SH-SY5Y (cell line): ENCODE measurements around the gene ALG12.

Experiments used
- GATA2 ChIP-seq: IDR thresholded peaks from 2 replicates; pipeline ENCODE4 v1.6.1; 2011; ENCODE audit warnings: mild to moderate bottlenecking, low read depth, low read length
- GATA3 ChIP-seq: IDR thresholded peaks from 2 replicates; pipeline ENCODE4 v1.6.1; 2011; ENCODE audit warnings: low read depth, mild to moderate bottlenecking, low read length, moderate library complexity

DNA sequence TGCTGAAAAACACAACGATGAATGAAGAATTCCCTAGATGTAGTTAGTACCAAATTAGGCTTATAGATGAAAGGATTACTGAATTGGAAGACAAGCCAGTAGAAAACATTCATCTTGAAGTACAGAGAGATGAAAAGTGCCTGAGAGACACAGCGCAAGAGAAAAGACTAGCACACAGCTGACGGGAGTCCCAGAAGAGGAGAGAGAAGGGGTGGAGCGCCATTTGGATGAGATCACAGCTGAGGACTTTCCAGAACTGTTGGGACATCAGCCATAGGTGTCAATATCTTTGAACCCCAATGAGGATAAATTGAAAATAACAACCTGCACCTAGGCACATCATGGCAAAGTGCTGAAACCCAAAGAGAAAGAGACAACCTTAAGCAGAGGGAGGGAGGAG lies 25.2 kb downstream of the ALG12 start:
- TF ChIP-seq GATA2 (no peak), GATA3 (no peak)
